Caco-2 (cell line): ENCODE measurements around the gene SHQ1. TPM values are rescaled to one million over a fixed set of nuclear protein-coding genes. Genes with fewer than 3 reads are reported as not detected.

Experiments
- BruUV-seq: library from RNA; stranded (reverse); fragments of 400-500 nt; replicated peaks from 2 replicates; lab custom pipeline; 2021; lab: Mats Ljungman, UMichigan
- CTCF ChIA-PET: fragments of 300-600 bp; sonication (Branson Sonifier 250); formaldehyde crosslinking; loops from one replicate; lab custom pipeline; 2022; ENCODE audit warnings: antibody characterized with exemption; lab: Charles Lee
- POLR2A ChIA-PET: fragments of 300-600 bp; sonication (Branson Sonifier 250); formaldehyde crosslinking; loops from one replicate; lab custom pipeline; 2022; ENCODE audit warnings: antibody characterized with exemption; lab: Charles Lee
- DNase-seq, 2 experiments: peaks; one replicate each; pipeline versions ENCODE4 v3.0.0 to v3.0.0-alpha.2; 2020 to 2022
- H3K27me3 ChIP-seq: replicated peaks from 2 replicates; pipeline ENCODE4 v1.6.0; 2011; ENCODE audit warnings: low read length; ENCODE audit not compliant: control insufficient read depth, insufficient read depth
- H3K36me3 ChIP-seq: 2 replicates; pipeline ENCODE4 v1.5.1; 2011; ENCODE audit warnings: low read length; ENCODE audit not compliant: control insufficient read depth, insufficient read depth
- H3K4me1 ChIP-seq: fragments of 250-450 bp; sonication (Bioruptor Pico); 2 replicates; pipeline ENCODE4 v1.5.1; 2020; ENCODE audit warnings: mild to moderate bottlenecking
- H3K4me3 ChIP-seq: 2 replicates; pipeline ENCODE4 v1.5.1; 2011; ENCODE audit warnings: low read depth, mild to moderate bottlenecking, control low read depth, low read length
- H3K9me3 ChIP-seq: fragments of 250-450 bp; sonication (Bioruptor Pico); 2 replicates; pipeline ENCODE4 v1.5.1; 2020; ENCODE audit warnings: mild to moderate bottlenecking, moderate library complexity
- H3K27ac Mint-ChIP-seq: one replicate; pipeline ENCODE4 v1.8.0; 2022; ENCODE audit warnings: mixed read lengths; ENCODE audit not compliant: unreplicated experiment
- H3K27me3 Mint-ChIP-seq: one replicate; pipeline ENCODE4 v1.8.0; 2022; ENCODE audit warnings: mixed read lengths; ENCODE audit not compliant: insufficient read depth, unreplicated experiment
- H3K36me3 Mint-ChIP-seq: one replicate; pipeline ENCODE4 v1.8.0; 2022; ENCODE audit warnings: mild to moderate bottlenecking, mixed read lengths; ENCODE audit not compliant: insufficient read depth, unreplicated experiment
- H3K4me1 Mint-ChIP-seq: one replicate; pipeline ENCODE4 v1.8.0; 2022; ENCODE audit warnings: low read depth, mixed read lengths; ENCODE audit not compliant: unreplicated experiment
- H3K4me3 Mint-ChIP-seq: one replicate; pipeline ENCODE4 v1.8.0; 2022; ENCODE audit warnings: mild to moderate bottlenecking, moderate library complexity, mixed read lengths; ENCODE audit not compliant: unreplicated experiment
- H3K9me3 Mint-ChIP-seq: one replicate; pipeline ENCODE4 v1.8.0; 2022; ENCODE audit warnings: mixed read lengths; ENCODE audit not compliant: unreplicated experiment
- intact Hi-C: fragments of 100-400 bp; cut with micrococcal nuclease; formaldehyde crosslinking; loops from one replicate; pipeline ENCODE4 v1.10.0; 2022; ENCODE audit not compliant: unreplicated experiment
- total RNA-seq: library from RNA; stranded (reverse); gene quantifications from 2 replicates; pipeline ENCODE4 v1.2.3, GENCODE V29; 2022
- TF ChIP-seq, protein P1 (sequence below), 2 experiments: fragments of 200-600 bp in 1 of 2; IDR thresholded peaks; 1 replicate in 1 of 2; 2 replicates in 1 of 2; pipeline versions ENCODE4 v1.5.1 to v1.8.0; 2011 to 2022; ENCODE audit warnings: antibody characterized with exemption in 1 of 2, control low read depth in 1 of 2, inconsistent platforms in 1 of 2, low read depth in 1 of 2, low read length in 1 of 2, mild to moderate bottlenecking in 1 of 2, moderate library complexity in 1 of 2; ENCODE audit not compliant: insufficient read depth in 1 of 2, severe bottlenecking in 1 of 2, unreplicated experiment in 1 of 2

The SHQ1 gene
- total RNA-seq, 1 experiment from 2014 or later = 18.8 TPM

DNA sequence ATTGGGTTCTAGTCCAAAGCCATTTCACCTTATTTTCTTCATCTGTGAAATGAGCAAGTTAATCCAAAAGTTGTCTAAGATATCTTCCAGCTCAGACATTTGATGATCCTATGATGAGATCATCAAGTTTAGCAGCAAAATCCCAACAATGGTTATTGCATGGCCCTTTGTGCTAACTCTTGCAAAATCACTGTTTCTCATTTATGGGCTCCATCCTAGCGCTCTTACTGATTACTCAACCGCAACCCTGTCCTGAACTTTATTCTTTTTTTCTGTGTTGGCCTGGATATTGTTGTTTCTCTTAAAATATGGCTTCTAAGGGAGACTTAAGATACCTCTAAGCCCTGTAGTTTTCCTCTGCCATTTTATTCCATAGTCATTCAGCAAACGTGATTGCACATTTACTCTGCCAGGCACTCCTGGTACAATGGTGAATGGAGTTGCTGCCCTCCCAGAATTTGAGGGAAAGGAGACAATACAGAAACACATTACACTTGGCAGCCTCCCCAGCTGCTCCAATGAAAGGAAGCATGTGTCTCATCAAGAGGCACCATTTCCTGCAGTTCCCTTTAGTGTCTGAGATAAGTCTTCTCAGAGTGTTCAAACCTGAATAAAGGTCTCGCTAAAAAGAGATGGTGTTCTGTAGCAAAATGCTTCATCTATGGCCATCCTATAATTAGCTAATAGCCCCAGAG, 44.0 kb upstream of the SHQ1 start:
- intact Hi-C loops = no loop called here
- H3K9me3 Mint-ChIP-seq = no peaks in the 10 kb centered on the region
- no peak overlapping the region for H3K27ac Mint-ChIP-seq
- Histone ChIP-seq H3K4me1 (peaks cover 4% of the 10 kb centered on the region; the same call in 1 of the 2 replicates), H3K36me3 (no peaks in the 10 kb centered on the region), H3K4me3 (no peak overlapping the region), H3K9me3 (no peaks in the 10 kb centered on the region), H3K27me3 (no peaks in the 10 kb centered on the region)
- TF ChIP-seq, protein P1, sequence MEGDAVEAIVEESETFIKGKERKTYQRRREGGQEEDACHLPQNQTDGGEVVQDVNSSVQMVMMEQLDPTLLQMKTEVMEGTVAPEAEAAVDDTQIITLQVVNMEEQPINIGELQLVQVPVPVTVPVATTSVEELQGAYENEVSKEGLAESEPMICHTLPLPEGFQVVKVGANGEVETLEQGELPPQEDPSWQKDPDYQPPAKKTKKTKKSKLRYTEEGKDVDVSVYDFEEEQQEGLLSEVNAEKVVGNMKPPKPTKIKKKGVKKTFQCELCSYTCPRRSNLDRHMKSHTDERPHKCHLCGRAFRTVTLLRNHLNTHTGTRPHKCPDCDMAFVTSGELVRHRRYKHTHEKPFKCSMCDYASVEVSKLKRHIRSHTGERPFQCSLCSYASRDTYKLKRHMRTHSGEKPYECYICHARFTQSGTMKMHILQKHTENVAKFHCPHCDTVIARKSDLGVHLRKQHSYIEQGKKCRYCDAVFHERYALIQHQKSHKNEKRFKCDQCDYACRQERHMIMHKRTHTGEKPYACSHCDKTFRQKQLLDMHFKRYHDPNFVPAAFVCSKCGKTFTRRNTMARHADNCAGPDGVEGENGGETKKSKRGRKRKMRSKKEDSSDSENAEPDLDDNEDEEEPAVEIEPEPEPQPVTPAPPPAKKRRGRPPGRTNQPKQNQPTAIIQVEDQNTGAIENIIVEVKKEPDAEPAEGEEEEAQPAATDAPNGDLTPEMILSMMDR (IDR thresholded peaks at IDR 0.05; ENCODE audit: insufficient read depth in 1 of 2, low read depth in 1 of 2, low read length in 1 of 2, severe bottlenecking in 1 of 2, unreplicated experiment in 1 of 2) = no peak
- DNase-seq = no peak
- H3K36me3 Mint-ChIP-seq = no peaks in the 10 kb centered on the region
- CTCF ChIA-PET = interaction anchor here (0.9 kb wide), 1 partner anchor 41 kb away, joined by 3 read pairs; no protein-coding TSS in a partner anchor
- no peaks in the 10 kb centered on the region for H3K27me3 Mint-ChIP-seq
- BruUV-seq = no TSS peak
- H3K4me1 Mint-ChIP-seq = peaks cover 15% of the 10 kb centered on the region
- POLR2A ChIA-PET = no interaction called here
- H3K4me3 Mint-ChIP-seq = no peak overlapping the region

DNA sequence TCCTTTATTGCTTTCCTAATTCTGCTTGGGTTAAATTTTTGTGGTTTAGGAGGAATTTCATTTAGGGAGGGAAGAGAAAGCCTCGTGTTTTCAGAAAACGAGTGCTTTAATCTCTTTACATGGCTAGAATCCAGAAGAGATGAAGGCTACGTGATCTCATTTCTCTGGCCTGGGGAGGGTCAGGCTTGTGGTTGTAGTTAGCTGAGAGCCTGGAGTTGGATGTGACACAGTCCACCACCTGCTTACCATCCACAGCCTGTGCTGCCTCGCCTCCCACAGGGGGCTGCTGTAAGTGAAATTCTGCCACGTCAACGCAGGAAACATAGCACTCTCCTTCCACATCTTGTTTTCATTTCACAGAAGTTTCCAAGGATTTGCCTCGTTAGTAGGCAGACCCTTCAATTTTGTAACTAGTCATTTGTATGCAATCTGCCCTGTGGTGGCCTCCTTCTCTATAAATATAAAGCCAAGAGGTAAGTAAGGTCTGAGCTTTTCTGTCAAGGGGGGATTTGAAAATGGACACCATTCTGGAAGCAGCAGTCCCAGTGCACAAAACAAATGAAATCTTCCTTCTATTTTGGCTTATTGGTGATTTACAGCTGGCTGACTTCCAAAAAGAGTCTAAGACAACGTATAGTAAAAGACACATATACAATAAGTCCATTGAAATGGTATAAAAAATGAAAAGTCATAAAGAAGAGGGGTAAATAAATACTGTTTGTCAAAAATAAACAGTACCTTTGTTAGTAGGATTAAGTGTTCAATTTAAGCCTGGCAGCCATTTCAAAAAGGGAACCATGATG, 43.0 kb upstream of the SHQ1 start:
- Mint-ChIP-seq H3K36me3 (no peaks in the 10 kb centered on the region), H3K4me1 (peaks cover 19% of the 10 kb centered on the region), H3K27me3 (no peaks in the 10 kb centered on the region), H3K9me3 (no peaks in the 10 kb centered on the region), H3K4me3 (no peak overlapping the region), H3K27ac (no peak overlapping the region)
- no peaks in the 10 kb centered on the region for H3K27me3 ChIP-seq
- H3K4me1 ChIP-seq = peaks cover 4% of the 10 kb centered on the region; the same call in 1 of the 2 replicates
- H3K9me3 ChIP-seq = no peaks in the 10 kb centered on the region
- TF ChIP-seq, protein P1 (IDR thresholded peaks at IDR 0.05; ENCODE audit: insufficient read depth in 1 of 2, low read depth in 1 of 2, low read length in 1 of 2, severe bottlenecking in 1 of 2, unreplicated experiment in 1 of 2) = no peak
- ChIA-PET CTCF (no interaction called here), POLR2A (no interaction called here)
- DNase-seq = peak in 1 of 2 experiments; percentile 11
- intact Hi-C loops = no loop called here
- H3K36me3 ChIP-seq = no peaks in the 10 kb centered on the region
- BruUV-seq = no TSS peak
- H3K4me3 ChIP-seq = no peak overlapping the region

DNA sequence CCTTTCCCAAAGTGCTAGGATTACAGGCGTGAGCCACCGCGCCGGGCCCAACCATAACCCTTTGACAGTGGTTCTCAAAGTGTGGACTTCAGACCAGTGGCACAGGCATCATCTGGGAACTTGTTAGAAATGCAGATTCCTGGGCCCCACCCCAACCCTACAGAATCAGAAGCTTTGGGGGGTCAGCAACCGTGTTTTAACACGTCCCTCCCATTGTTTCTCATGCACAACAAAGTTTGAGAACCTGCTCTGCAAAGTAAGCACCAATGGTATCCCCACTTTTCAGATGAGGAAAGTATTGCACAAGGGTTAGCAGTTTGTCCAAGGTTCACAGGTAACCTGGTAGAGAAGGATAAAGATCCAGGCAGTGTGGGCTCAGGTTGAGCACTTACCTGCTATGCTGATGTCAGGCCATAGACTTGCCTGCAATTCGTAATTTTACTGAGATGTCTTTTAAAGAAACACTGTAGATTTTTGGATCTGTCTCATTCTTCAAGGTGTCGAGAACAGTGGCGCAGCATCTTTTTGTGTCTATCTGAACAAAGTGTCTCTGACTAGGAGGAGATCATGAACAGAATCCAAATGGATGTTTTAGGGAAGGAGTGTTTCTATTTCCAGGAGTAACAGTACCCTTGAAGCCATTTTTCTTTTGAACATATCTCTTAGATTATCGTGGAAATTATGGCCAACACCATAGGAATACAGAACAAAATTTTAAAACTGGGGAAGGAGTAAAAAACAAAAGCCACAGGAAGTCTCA, 42.1 kb upstream of the SHQ1 start:
- H3K4me1 ChIP-seq = peaks cover 4% of the 10 kb centered on the region; the same call in 1 of the 2 replicates
- no TSS peak for BruUV-seq
- TF ChIP-seq, protein P1 (IDR thresholded peaks at IDR 0.05; ENCODE audit: insufficient read depth in 1 of 2, low read depth in 1 of 2, low read length in 1 of 2, severe bottlenecking in 1 of 2, unreplicated experiment in 1 of 2) = no peak

More for the DNA sequence above, 42.1 kb upstream of the SHQ1 start:
- H3K9me3 Mint-ChIP-seq = no peaks in the 10 kb centered on the region
- DNase-seq = no peak
- intact Hi-C loops = no loop called here
- POLR2A ChIA-PET = no interaction called here
- H3K4me1 Mint-ChIP-seq = peaks cover 19% of the 10 kb centered on the region
- no peak overlapping the region for H3K4me3 Mint-ChIP-seq
- no peaks in the 10 kb centered on the region for H3K27me3 Mint-ChIP-seq
- CTCF ChIA-PET = no interaction called here
- H3K27me3 ChIP-seq = no peaks in the 10 kb centered on the region
- H3K4me3 ChIP-seq = no peak overlapping the region
- H3K9me3 ChIP-seq = no peaks in the 10 kb centered on the region
- H3K27ac Mint-ChIP-seq = no peak overlapping the region
- no peaks in the 10 kb centered on the region for H3K36me3 Mint-ChIP-seq
- H3K36me3 ChIP-seq = no peaks in the 10 kb centered on the region
